Fibroblast of lung (primary cell): ENCODE measurements around the gene DNAAF2. TPM values are rescaled to one million over a fixed set of nuclear protein-coding genes. Genes with fewer than 3 reads are reported as not detected.

Source experiments
- DNase-seq, 2 donors: peaks; one replicate each; pipeline versions ENCODE4 v3.0.0 to v3.0.0-alpha.2; 2010; ENCODE audit warnings: low read depth in 2 of 2
- H2AFZ ChIP-seq: 2 replicates; pipeline ENCODE4 v1.5.1; 2012; ENCODE audit warnings: low read length, control low read depth, inconsistent platforms
- H3K27ac ChIP-seq: 2 replicates; pipeline ENCODE4 v1.5.1; 2011; ENCODE audit warnings: low read length, control low read depth; ENCODE audit not compliant: insufficient read depth
- H3K27me3 ChIP-seq: 2 replicates; pipeline ENCODE4 v1.5.1; 2011; ENCODE audit warnings: mild to moderate bottlenecking, low read length; ENCODE audit not compliant: control insufficient read depth, insufficient read depth
- H3K36me3 ChIP-seq: 2 replicates; pipeline ENCODE4 v1.5.1; 2011; ENCODE audit warnings: low read length; ENCODE audit not compliant: control insufficient read depth, insufficient read depth
- H3K4me1 ChIP-seq: 2 replicates; pipeline ENCODE4 v1.5.1; 2011; ENCODE audit warnings: low read length; ENCODE audit not compliant: control insufficient read depth, insufficient read depth; ENCODE audit errors: extremely low read depth
- H3K4me2 ChIP-seq: 2 replicates; pipeline ENCODE4 v1.5.1; 2011; ENCODE audit warnings: low read length, control low read depth; ENCODE audit not compliant: insufficient read depth; ENCODE audit errors: extremely low read depth
- H3K4me3 ChIP-seq, 4 experiments: fragments of 200-600 bp in 1 of 4; sonication (generic) in 1 of 4; replicated peaks in 1 of 4; 2 replicates each; pipeline ENCODE4 v1.5.1; 2011 to 2016; ENCODE audit warnings: low read length in 4 of 4, low read depth in 3 of 4, mild to moderate bottlenecking in 3 of 4, control low read depth in 2 of 4, inconsistent platforms in 1 of 4, mixed read lengths in 1 of 4; ENCODE audit not compliant: insufficient read depth in 1 of 4; ENCODE audit errors: control extremely low read depth in 1 of 4
- H3K79me2 ChIP-seq: 2 replicates; pipeline ENCODE4 v1.5.1; 2012; ENCODE audit warnings: mild to moderate bottlenecking, low read length, inconsistent platforms; ENCODE audit not compliant: control insufficient read depth, insufficient read depth
- H3K9ac ChIP-seq: 2 replicates; pipeline ENCODE4 v1.5.1; 2011; ENCODE audit warnings: mild to moderate bottlenecking, low read length, control low read depth; ENCODE audit not compliant: insufficient read depth
- H3K9me3 ChIP-seq: 2 replicates; pipeline ENCODE4 v1.5.1; 2012; ENCODE audit warnings: low read depth, low read length; ENCODE audit not compliant: control insufficient read depth, insufficient read depth
- H4K20me1 ChIP-seq: 2 replicates; pipeline ENCODE4 v1.5.1; 2011; ENCODE audit warnings: low read length; ENCODE audit not compliant: control insufficient read depth, insufficient read depth; ENCODE audit errors: extremely low read depth
- EZH2 ChIP-seq: IDR thresholded peaks from 2 replicates; pipeline ENCODE4 v1.5.1; 2012; ENCODE audit warnings: low read length, control low read depth, mild to moderate bottlenecking; ENCODE audit errors: missing control alignments
- polyA plus RNA-seq, 2 donors: library from polyadenylated mRNA; depleted of rRNA in 1 of 2; stranded (reverse) in 1 of 2; unstranded in 1 of 2; fragments of >200 nt; gene quantifications; 2 replicates each; pipeline ENCODE4 v1.2.1, GENCODE V29; 2011 to 2012; ENCODE audit warnings: missing spikeins in 1 of 2
- total RNA-seq: library from RNA; depleted of rRNA; stranded (reverse); fragments of >200 nt; gene quantifications from 2 replicates; pipeline ENCODE4 v1.2.1, GENCODE V29; 2014
- TF ChIP-seq, protein P1 (sequence below), 2 donors: IDR thresholded peaks in 1 of 2; conservative IDR thresholded peaks in 1 of 2; 1 replicate in 1 of 2; 2 replicates in 1 of 2; pipeline ENCODE4 v1.5.1; 2011 to 2012; ENCODE audit warnings: low read length in 2 of 2, control low read depth in 1 of 2, inconsistent platforms in 1 of 2, low read depth in 1 of 2, mild to moderate bottlenecking in 1 of 2

DNAAF2 gene
- total and polyA plus RNA-seq, 2 donors (not counting 1 experiment from before 2014, with no cell fraction given): 6.5 to 9.1 TPM

- no peak overlapping the region for H3K27ac ChIP-seq
- H3K4me3 ChIP-seq: no peak overlapping the region
- DNase-seq: no peak
- H3K4me2 ChIP-seq: no peak overlapping the region
- peaks cover 11% of the 10 kb centered on the region for H3K79me2 ChIP-seq
- no peaks in the 10 kb centered on the region for H4K20me1 ChIP-seq
- peaks cover 1% of the 10 kb centered on the region for H3K36me3 ChIP-seq
- no peaks in the 10 kb centered on the region for H3K27me3 ChIP-seq
- H3K9ac ChIP-seq: no peak overlapping the region
- TF ChIP-seq EZH2: no peak
- TF ChIP-seq, protein P1, sequence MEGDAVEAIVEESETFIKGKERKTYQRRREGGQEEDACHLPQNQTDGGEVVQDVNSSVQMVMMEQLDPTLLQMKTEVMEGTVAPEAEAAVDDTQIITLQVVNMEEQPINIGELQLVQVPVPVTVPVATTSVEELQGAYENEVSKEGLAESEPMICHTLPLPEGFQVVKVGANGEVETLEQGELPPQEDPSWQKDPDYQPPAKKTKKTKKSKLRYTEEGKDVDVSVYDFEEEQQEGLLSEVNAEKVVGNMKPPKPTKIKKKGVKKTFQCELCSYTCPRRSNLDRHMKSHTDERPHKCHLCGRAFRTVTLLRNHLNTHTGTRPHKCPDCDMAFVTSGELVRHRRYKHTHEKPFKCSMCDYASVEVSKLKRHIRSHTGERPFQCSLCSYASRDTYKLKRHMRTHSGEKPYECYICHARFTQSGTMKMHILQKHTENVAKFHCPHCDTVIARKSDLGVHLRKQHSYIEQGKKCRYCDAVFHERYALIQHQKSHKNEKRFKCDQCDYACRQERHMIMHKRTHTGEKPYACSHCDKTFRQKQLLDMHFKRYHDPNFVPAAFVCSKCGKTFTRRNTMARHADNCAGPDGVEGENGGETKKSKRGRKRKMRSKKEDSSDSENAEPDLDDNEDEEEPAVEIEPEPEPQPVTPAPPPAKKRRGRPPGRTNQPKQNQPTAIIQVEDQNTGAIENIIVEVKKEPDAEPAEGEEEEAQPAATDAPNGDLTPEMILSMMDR (conservative IDR thresholded peaks at IDR 0.05 in 1 of 2, IDR thresholded peaks at IDR 0.05 in 1 of 2; ENCODE audit: low read depth in 1 of 2, low read length in 2 of 2): no peak
- H3K9me3 ChIP-seq: no peaks in the 10 kb centered on the region
- no peak overlapping the region for H2AFZ ChIP-seq
- peaks cover 5% of the 10 kb centered on the region for H3K4me1 ChIP-seq
Observed at GRCh38 chr14:49612671-49613070, 22.4 kb downstream of the DNAAF2 start.

DNA sequence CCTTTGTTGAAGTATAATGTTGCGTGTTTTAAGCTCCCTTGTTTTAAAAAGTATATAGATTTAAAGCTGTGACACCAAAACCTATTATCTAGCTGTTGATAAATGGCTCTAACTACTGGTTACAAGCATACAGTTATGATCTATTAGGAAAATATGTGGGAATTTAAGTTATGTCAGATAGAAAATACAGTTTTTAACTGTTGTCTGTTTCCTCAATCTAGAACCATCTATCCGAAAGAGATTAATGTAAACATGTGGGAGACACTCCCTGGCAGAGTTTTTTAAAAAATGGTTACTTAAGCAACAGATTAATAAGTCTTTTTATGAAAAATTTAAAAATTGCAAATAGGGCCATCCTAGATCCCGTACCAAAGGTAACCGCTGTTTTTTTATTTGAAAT lies 22.8 kb downstream of the DNAAF2 start:
- TF ChIP-seq, protein P1 (conservative IDR thresholded peaks at IDR 0.05 in 1 of 2, IDR thresholded peaks at IDR 0.05 in 1 of 2; ENCODE audit: low read depth in 1 of 2, low read length in 2 of 2): no peak
- peaks cover 11% of the 10 kb centered on the region for H3K79me2 ChIP-seq
- H3K4me3 ChIP-seq: no peak overlapping the region
- no peak for DNase-seq
- H3K4me2 ChIP-seq: no peak overlapping the region
- H3K9me3 ChIP-seq: no peaks in the 10 kb centered on the region
- H3K27ac ChIP-seq: no peak overlapping the region
- H3K9ac ChIP-seq: no peak overlapping the region
- no peaks in the 10 kb centered on the region for H3K27me3 ChIP-seq
- peaks cover 3% of the 10 kb centered on the region for H3K36me3 ChIP-seq
- no peaks in the 10 kb centered on the region for H4K20me1 ChIP-seq
- peaks cover 5% of the 10 kb centered on the region for H3K4me1 ChIP-seq
- H2AFZ ChIP-seq: no peak overlapping the region

DNA sequence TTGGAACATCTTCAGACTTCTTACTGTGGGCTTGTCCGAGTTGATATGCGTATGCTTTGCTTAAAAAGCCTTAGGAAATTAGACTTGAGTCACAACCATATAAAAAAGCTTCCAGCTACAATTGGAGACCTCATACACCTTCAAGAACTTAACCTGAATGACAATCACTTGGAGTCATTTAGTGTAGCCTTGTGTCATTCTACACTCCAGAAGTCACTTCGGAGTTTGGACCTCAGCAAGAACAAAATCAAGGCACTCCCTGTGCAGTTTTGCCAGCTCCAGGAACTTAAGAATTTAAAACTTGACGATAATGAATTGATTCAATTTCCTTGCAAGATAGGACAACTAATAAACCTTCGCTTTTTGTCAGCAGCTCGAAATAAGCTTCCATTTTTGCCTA lies 27.5 kb downstream of the DNAAF2 start:
- H3K4me1 ChIP-seq: no peaks in the 10 kb centered on the region
- no peak overlapping the region for H3K9ac ChIP-seq
- TF ChIP-seq, protein P1 (conservative IDR thresholded peaks at IDR 0.05 in 1 of 2, IDR thresholded peaks at IDR 0.05 in 1 of 2; ENCODE audit: low read depth in 1 of 2, low read length in 2 of 2): no peak
- no peak for TF ChIP-seq EZH2

More for the DNA sequence above, 27.5 kb downstream of the DNAAF2 start:
- Histone ChIP-seq H3K27me3 (no peaks in the 10 kb centered on the region), H3K9me3 (no peaks in the 10 kb centered on the region), H3K27ac (no peak overlapping the region), H3K4me2 (no peak overlapping the region), H3K79me2 (peaks cover 13% of the 10 kb centered on the region), H3K36me3 (peaks cover 1% of the 10 kb centered on the region), H4K20me1 (no peaks in the 10 kb centered on the region), H2AFZ (no peak overlapping the region), H3K4me3 (no peak overlapping the region)
- DNase-seq: no peak
